Measurements from ENCODE around the gene IL6R.
"Not testable (repeated sequence)": the region's sequence is repeated elsewhere in the genome, so short reads cannot be mapped to it uniquely, and the experiment has no call there.

The IL6R gene

GRCh38 chr1:154414606-154415005, 9.5 kb downstream of the IL6R start:
- Mint-ChIP-seq H3K27me3 (ENCODE audit: low read depth) (no peaks in the 10 kb centered on the region), H3K27ac (no peak overlapping the region), H3K36me3 (ENCODE audit: low read depth) (no peaks in the 10 kb centered on the region), H3K4me3 (no peak overlapping the region), H3K4me1 (ENCODE audit: low read depth) (peaks cover 24% of the 10 kb centered on the region), H3K9me3 (no peaks in the 10 kb centered on the region)
- no peak for DNase-seq (ENCODE audit: low spot score)

- no peaks in the 10 kb centered on the region for H3K27me3 Mint-ChIP-seq (ENCODE audit: low read depth)
- no peak for DNase-seq (ENCODE audit: low spot score)
- H3K4me1 Mint-ChIP-seq (ENCODE audit: low read depth) = peaks cover 22% of the 10 kb centered on the region
- H3K36me3 Mint-ChIP-seq (ENCODE audit: low read depth) = no peaks in the 10 kb centered on the region
- no peak overlapping the region for H3K27ac Mint-ChIP-seq
- no peaks in the 10 kb centered on the region for H3K9me3 Mint-ChIP-seq
- H3K4me3 Mint-ChIP-seq = no peak overlapping the region
Observed at GRCh38 chr1:154416471-154417337, 11.6 kb downstream of the IL6R start.

GRCh38 chr1:154417338-154417608, 12.1 kb downstream of the IL6R start:
- DNase-seq (ENCODE audit: low spot score) = no peak
- no peak overlapping the region for H3K4me3 Mint-ChIP-seq
- H3K9me3 Mint-ChIP-seq = no peaks in the 10 kb centered on the region
- no peaks in the 10 kb centered on the region for H3K36me3 Mint-ChIP-seq (ENCODE audit: low read depth)
- no peak overlapping the region for H3K27ac Mint-ChIP-seq
- no peaks in the 10 kb centered on the region for H3K27me3 Mint-ChIP-seq (ENCODE audit: low read depth)
- H3K4me1 Mint-ChIP-seq (ENCODE audit: low read depth) = peaks cover 22% of the 10 kb centered on the region

GRCh38 chr1:154418062-154418921, 13.1 kb downstream of the IL6R start:
- Mint-ChIP-seq H3K9me3 (no peaks in the 10 kb centered on the region), H3K27me3 (ENCODE audit: low read depth) (no peaks in the 10 kb centered on the region), H3K36me3 (ENCODE audit: low read depth) (no peaks in the 10 kb centered on the region), H3K27ac (peak overlapping the region; percentile 22), H3K4me1 (ENCODE audit: low read depth) (peaks cover 22% of the 10 kb centered on the region), H3K4me3 (no peak overlapping the region)
- DNase-seq (ENCODE audit: low spot score) = no peak

GRCh38 chr1:154418923-154419619, 13.9 kb downstream of the IL6R start:
- H3K36me3 Mint-ChIP-seq (ENCODE audit: low read depth) = no peaks in the 10 kb centered on the region
- no peaks in the 10 kb centered on the region for H3K9me3 Mint-ChIP-seq
- H3K4me1 Mint-ChIP-seq (ENCODE audit: low read depth) = peaks cover 23% of the 10 kb centered on the region
- H3K4me3 Mint-ChIP-seq = peak overlapping the region; percentile 55
- peak overlapping the region; percentile 57 for H3K27ac Mint-ChIP-seq
- DNase-seq (ENCODE audit: low spot score) = no peak
- H3K27me3 Mint-ChIP-seq (ENCODE audit: low read depth) = no peaks in the 10 kb centered on the region

- no peaks in the 10 kb centered on the region for H3K9me3 Mint-ChIP-seq
- DNase-seq (ENCODE audit: low spot score) = peak; percentile 53
- no peaks in the 10 kb centered on the region for H3K36me3 Mint-ChIP-seq (ENCODE audit: low read depth)
- H3K27me3 Mint-ChIP-seq (ENCODE audit: low read depth) = no peaks in the 10 kb centered on the region
- peak overlapping the region; percentile 55 for H3K4me3 Mint-ChIP-seq
- H3K4me1 Mint-ChIP-seq (ENCODE audit: low read depth) = peaks cover 23% of the 10 kb centered on the region
- peak overlapping the region; percentile 77 for H3K27ac Mint-ChIP-seq
Observed at GRCh38 chr1:154419620-154420571, 14.8 kb downstream of the IL6R start.

- no peaks in the 10 kb centered on the region for H3K36me3 Mint-ChIP-seq (ENCODE audit: low read depth)
- no peaks in the 10 kb centered on the region for H3K27me3 Mint-ChIP-seq (ENCODE audit: low read depth)
- no peak for DNase-seq (ENCODE audit: low spot score)
- H3K4me1 Mint-ChIP-seq (ENCODE audit: low read depth) = peaks cover 26% of the 10 kb centered on the region
- H3K9me3 Mint-ChIP-seq = no peaks in the 10 kb centered on the region
- H3K4me3 Mint-ChIP-seq = no peak overlapping the region
- no peak overlapping the region for H3K27ac Mint-ChIP-seq
Observed at GRCh38 chr1:154420961-154421924, 16.1 kb downstream of the IL6R start.

- not testable (repeated sequence) for H3K9me3 Mint-ChIP-seq; H3K27ac Mint-ChIP-seq; DNase-seq (ENCODE audit: low spot score); H3K27me3 Mint-ChIP-seq (ENCODE audit: low read depth); H3K4me3 Mint-ChIP-seq; H3K36me3 Mint-ChIP-seq (ENCODE audit: low read depth)
- H3K4me1 Mint-ChIP-seq (ENCODE audit: low read depth) = peaks cover 26% of the 10 kb centered on the region
Observed at GRCh38 chr1:154422049-154422448, 16.9 kb downstream of the IL6R start.

- Mint-ChIP-seq H3K36me3 (ENCODE audit: low read depth) (no peaks in the 10 kb centered on the region), H3K4me3 (no peak overlapping the region), H3K27ac (no peak overlapping the region), H3K27me3 (ENCODE audit: low read depth) (no peaks in the 10 kb centered on the region), H3K4me1 (ENCODE audit: low read depth) (peaks cover 26% of the 10 kb centered on the region), H3K9me3 (no peaks in the 10 kb centered on the region)
- no peak for DNase-seq (ENCODE audit: low spot score)
Observed at GRCh38 chr1:154422521-154422920, 17.4 kb downstream of the IL6R start.

GRCh38 chr1:154423304-154423987, 18.3 kb downstream of the IL6R start:
- Mint-ChIP-seq H3K9me3 (no peaks in the 10 kb centered on the region), H3K4me3 (no peak overlapping the region), H3K27ac (no peak overlapping the region), H3K4me1 (ENCODE audit: low read depth) (peaks cover 24% of the 10 kb centered on the region), H3K36me3 (ENCODE audit: low read depth) (no peaks in the 10 kb centered on the region), H3K27me3 (ENCODE audit: low read depth) (no peaks in the 10 kb centered on the region)
- DNase-seq (ENCODE audit: low spot score) = no peak

GRCh38 chr1:154423988-154424326, 18.8 kb downstream of the IL6R start:
- H3K4me1 Mint-ChIP-seq (ENCODE audit: low read depth) = peaks cover 20% of the 10 kb centered on the region
- no peak overlapping the region for H3K27ac Mint-ChIP-seq
- no peak overlapping the region for H3K4me3 Mint-ChIP-seq
- H3K9me3 Mint-ChIP-seq = no peaks in the 10 kb centered on the region
- DNase-seq (ENCODE audit: low spot score) = no peak
- H3K36me3 Mint-ChIP-seq (ENCODE audit: low read depth) = no peaks in the 10 kb centered on the region
- no peaks in the 10 kb centered on the region for H3K27me3 Mint-ChIP-seq (ENCODE audit: low read depth)

- DNase-seq (ENCODE audit: low spot score) = no peak
- no peaks in the 10 kb centered on the region for H3K9me3 Mint-ChIP-seq
- H3K36me3 Mint-ChIP-seq (ENCODE audit: low read depth) = no peaks in the 10 kb centered on the region
- H3K27me3 Mint-ChIP-seq (ENCODE audit: low read depth) = no peaks in the 10 kb centered on the region
- no peak overlapping the region for H3K27ac Mint-ChIP-seq
- H3K4me1 Mint-ChIP-seq (ENCODE audit: low read depth) = peaks cover 8% of the 10 kb centered on the region
- H3K4me3 Mint-ChIP-seq = no peak overlapping the region
Observed at GRCh38 chr1:154425172-154425571, 20.0 kb downstream of the IL6R start.

Measured in T-helper 2 cell treated with Interferon-gamma antibody and Interleukin-4, amounts not matched to agents 5 μg/mL and 100 μg/mL, for 36 hours (primary cell).